ENCODE data around the gene ROBO3.

DNA sequence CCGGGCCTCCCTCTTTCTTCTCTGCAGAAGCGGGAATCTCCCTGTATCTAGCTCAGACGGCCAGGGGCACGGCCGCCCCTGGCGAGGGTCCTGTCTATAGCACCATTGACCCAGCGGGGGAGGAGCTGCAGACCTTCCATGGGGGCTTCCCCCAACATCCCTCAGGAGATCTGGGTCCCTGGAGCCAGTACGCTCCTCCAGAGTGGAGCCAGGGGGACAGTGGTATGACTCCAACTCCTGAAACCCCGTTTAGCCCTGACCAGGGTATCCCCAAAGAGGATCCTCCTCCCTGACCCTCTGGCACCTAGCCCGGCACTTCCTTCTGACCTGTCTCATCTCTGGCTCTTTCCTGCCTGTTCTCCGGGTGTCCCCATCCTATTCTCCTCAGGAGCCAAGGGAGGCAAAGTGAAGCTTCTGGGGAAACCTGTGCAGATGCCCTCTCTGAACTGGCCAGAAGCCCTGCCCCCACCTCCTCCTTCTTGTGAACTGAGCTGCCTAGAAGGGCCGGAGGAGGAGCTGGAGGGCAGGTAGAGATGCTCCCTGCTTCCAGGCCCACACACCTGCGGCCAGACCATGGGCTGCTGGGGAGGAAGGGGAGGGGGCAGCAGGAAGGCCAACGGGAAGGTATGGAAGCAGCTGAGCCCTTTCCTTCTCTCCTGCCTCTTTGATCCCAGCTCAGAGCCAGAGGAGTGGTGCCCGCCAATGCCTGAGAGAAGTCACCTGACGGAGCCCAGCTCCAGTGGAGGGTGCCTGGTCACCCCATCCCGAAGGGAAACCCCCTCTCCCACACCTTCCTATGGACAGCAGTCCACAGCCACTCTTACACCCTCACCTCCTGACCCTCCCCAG lies 12.9 kb downstream of the ROBO3 start:
- TF ChIP-seq, protein P1, sequence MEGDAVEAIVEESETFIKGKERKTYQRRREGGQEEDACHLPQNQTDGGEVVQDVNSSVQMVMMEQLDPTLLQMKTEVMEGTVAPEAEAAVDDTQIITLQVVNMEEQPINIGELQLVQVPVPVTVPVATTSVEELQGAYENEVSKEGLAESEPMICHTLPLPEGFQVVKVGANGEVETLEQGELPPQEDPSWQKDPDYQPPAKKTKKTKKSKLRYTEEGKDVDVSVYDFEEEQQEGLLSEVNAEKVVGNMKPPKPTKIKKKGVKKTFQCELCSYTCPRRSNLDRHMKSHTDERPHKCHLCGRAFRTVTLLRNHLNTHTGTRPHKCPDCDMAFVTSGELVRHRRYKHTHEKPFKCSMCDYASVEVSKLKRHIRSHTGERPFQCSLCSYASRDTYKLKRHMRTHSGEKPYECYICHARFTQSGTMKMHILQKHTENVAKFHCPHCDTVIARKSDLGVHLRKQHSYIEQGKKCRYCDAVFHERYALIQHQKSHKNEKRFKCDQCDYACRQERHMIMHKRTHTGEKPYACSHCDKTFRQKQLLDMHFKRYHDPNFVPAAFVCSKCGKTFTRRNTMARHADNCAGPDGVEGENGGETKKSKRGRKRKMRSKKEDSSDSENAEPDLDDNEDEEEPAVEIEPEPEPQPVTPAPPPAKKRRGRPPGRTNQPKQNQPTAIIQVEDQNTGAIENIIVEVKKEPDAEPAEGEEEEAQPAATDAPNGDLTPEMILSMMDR (IDR thresholded peaks at IDR 0.05): no peak
- TF ChIP-seq EZH2 (IDR thresholded peaks at IDR 0.05): no peak
- TF ChIP-seq EZH2phosphoT487 (IDR thresholded peaks at IDR 0.05): no peak
